ENCODE data around the gene PAPOLA. TPM values are rescaled to one million over a fixed set of nuclear protein-coding genes. Genes with fewer than 3 reads are reported as not detected.

PAPOLA gene
- total RNA-seq, 4 donors from 2014 or later: 76.6 to 250 (median 110) TPM

GRCh38 chr14:96586056-96586455, 83.9 kb downstream of the PAPOLA start:
- TF ChIP-seq POLR2A (IDR thresholded peaks at IDR 0.05) (no peak), EP300 (IDR thresholded peaks at IDR 0.05) (no peak), POLR2AphosphoS5 (IDR thresholded peaks at IDR 0.05) (no peak), CTCF (IDR thresholded peaks at IDR 0.05) (no peak)
- DNase-seq (ENCODE audit: low spot score in 2 of 2): no peak
- H3K9me3 ChIP-seq: no peaks in the 10 kb centered on the region
- H3K4me3 ChIP-seq: no peak overlapping the region
- WGBS: 80% methylated on average over 11 of the region's 11 CpGs
- no peak overlapping the region for H3K27ac ChIP-seq
- no peaks in the 10 kb centered on the region for H3K27me3 ChIP-seq
- no peaks in the 10 kb centered on the region for H3K4me1 ChIP-seq
- no peaks in the 10 kb centered on the region for H3K36me3 ChIP-seq

DNA sequence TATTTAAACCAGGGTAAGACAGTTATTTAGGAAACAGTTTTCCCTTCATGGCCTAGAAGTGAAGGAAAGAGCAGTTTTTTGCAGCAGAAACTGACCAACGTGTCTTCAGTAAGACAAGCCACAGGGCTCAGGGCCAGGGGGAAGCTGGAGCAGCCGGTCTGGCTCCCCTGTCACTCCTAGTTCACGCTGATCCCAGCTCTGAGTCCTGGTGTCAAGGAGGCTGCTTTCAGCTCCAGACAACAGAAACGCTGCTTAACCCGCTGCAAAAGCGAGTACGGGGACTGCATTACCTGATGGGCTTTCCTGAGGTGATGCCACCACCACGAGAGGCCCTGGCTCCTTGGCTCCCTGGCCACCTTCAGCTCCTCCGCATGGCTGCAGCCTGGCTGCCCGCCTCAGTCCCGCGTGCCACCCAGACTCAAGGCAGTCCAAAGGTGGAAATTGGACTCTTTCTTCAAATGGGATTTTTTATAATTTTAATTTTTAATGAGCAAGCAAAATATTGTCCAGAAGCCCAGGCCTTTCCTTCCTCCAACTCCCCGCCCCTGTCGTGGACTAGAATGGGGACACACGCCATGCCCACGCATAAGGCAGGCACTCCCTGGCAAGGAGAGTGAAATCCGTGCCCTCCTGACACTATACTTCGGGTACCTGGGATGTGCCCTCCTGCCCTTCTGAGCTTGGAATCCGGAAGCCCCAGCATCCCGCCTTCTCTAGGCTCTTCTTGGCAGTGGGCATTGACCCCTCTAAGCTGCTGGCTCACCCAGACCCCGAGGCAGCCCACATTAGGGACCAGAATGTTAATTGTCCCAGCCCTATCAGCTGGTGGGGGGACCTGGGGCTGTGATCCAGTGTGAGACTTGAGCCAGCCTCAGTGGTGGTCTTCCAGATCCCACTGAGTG, 85.0 kb downstream of the PAPOLA start:
- Histone ChIP-seq H3K4me1 (no peaks in the 10 kb centered on the region), H3K27ac (no peak overlapping the region), H3K4me3 (no peak overlapping the region), H3K27me3 (peaks cover 5% of the 10 kb centered on the region), H3K36me3 (no peaks in the 10 kb centered on the region), H3K9me3 (no peaks in the 10 kb centered on the region)
- TF ChIP-seq CTCF (IDR thresholded peaks at IDR 0.05) (no peak), POLR2A (IDR thresholded peaks at IDR 0.05) (no peak), POLR2AphosphoS5 (IDR thresholded peaks at IDR 0.05) (no peak), EP300 (IDR thresholded peaks at IDR 0.05) (no peak)
- peak in 1 of 2 donors; percentile 59 for DNase-seq (ENCODE audit: low spot score in 2 of 2)
- 76% methylated on average over 18 of the region's 21 CpGs for WGBS

DNA sequence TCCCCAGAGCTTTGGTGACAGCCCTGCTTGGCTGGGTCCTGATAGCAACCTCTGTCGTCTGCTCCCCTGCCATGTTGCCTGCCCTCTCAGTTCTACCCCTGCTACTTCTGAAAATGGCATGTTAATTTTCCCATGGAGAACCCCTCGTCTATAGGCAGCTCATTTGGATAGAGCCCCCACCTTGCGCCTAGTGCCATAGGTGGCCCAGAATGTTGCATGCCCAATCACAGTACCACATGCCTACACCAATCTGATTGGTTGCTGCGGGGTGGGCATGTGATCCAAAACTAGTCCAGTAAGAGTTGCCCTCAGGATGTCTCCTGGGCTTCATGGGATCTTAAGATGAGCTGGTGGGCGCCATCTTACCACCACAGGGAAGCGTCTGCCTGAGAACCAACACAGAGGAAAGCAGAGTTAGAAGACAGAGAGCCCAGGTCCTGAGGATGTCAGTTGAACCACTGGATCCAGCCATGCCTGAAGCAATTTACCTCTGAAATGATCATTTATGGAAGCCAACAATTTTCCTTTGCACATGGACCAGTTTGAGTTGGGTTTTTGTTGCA, 85.7 kb downstream of the PAPOLA start:
- Histone ChIP-seq H3K36me3 (no peaks in the 10 kb centered on the region), H3K9me3 (no peaks in the 10 kb centered on the region), H3K27me3 (peaks cover 12% of the 10 kb centered on the region), H3K4me3 (no peak overlapping the region), H3K27ac (no peak overlapping the region), H3K4me1 (peaks cover 7% of the 10 kb centered on the region)
- no peak for TF ChIP-seq POLR2AphosphoS5 (IDR thresholded peaks at IDR 0.05)
- no peak for TF ChIP-seq POLR2A (IDR thresholded peaks at IDR 0.05)
- TF ChIP-seq CTCF (IDR thresholded peaks at IDR 0.05): no peak
- peak in 1 of 2 donors; percentile 37 for DNase-seq (ENCODE audit: low spot score in 2 of 2)
- WGBS: 96% methylated on average over 6 of the region's 6 CpGs

DNA sequence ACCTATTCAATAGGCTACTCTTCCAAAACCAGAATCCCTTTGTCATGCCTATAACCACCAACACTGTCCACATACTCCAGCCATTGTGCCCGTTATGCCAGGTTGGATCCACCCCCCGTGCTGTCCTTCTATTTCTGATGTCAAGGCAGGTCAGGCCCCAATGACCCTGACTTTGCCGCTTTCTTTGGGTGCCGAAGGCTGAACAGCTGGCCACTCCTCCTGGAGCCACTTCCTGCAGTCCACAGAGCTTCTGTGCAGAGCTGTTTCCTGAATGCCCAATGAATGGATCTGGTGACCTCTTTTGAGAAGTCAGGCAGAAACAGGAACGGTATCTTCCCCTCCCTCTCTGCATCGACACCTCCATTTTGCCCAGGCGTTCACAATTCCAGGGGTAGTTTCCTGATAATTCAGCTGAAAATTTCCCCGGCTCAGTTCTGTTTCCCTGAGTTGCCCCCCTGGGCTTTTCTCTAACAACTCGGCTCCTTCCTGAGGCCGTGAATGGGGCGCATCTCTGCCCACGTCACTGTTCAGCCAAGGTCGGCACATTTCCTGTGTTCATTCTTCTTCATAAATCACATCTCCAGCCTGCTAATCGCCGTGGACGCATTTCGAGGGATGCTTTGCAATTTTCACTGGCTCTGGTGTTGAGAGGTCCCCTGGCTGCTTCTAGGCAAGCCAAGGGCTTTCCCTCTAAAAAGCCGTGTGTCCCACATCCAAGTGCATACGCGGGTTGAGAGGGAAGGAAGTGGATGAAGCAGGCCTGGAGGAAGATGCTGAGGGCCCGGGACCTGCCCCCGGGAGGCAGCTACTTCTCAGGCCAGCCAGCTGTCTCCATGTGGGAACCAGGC, 86.5 kb downstream of the PAPOLA start:
- no peaks in the 10 kb centered on the region for H3K36me3 ChIP-seq
- no peak overlapping the region for H3K27ac ChIP-seq
- peak; percentile 53 to 59 for DNase-seq (ENCODE audit: low spot score in 2 of 2)
- TF ChIP-seq POLR2A (IDR thresholded peaks at IDR 0.05): no peak
- TF ChIP-seq EP300 (IDR thresholded peaks at IDR 0.05): no peak
- no peak for TF ChIP-seq CTCF (IDR thresholded peaks at IDR 0.05)
- TF ChIP-seq POLR2AphosphoS5 (IDR thresholded peaks at IDR 0.05): no peak
- H3K4me3 ChIP-seq: no peak overlapping the region
- WGBS: 66% methylated on average over 22 of the region's 22 CpGs
- peaks cover 10% of the 10 kb centered on the region for H3K4me1 ChIP-seq
- peaks cover 19% of the 10 kb centered on the region for H3K27me3 ChIP-seq
- no peaks in the 10 kb centered on the region for H3K9me3 ChIP-seq

Measured in suprapubic skin (tissue), 4 donors.